ENCODE data around the gene IFT20. TPM values are rescaled to one million over a fixed set of nuclear protein-coding genes. Genes with fewer than 3 reads are reported as not detected.
A peak's percentile ranks its signal among the peaks of the same experiment; 100 is the strongest.

Gene IFT20
- total RNA-seq, 2 donors from 2014 or later: 30.9 to 31.5 TPM

DNA sequence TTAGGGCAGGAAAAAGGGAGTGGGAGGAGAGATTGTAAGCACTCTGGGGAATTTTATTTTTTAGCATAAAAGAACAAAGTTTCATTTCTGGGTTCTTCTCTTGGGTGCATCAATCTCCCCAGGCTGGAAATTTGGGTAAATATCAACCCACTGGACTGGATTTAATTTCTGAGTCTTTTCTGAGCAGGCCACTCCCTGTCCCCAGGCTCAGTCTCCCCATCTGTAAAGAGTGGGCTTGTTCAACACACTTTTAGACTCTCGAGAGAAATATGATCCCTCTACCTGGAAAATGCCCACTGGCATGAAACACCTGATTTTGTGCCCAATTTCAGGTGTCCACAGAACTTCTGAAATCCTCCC is 35.5 kb upstream of the IFT20 start:
- DNase-seq: no peak
- TF ChIP-seq, protein P1, sequence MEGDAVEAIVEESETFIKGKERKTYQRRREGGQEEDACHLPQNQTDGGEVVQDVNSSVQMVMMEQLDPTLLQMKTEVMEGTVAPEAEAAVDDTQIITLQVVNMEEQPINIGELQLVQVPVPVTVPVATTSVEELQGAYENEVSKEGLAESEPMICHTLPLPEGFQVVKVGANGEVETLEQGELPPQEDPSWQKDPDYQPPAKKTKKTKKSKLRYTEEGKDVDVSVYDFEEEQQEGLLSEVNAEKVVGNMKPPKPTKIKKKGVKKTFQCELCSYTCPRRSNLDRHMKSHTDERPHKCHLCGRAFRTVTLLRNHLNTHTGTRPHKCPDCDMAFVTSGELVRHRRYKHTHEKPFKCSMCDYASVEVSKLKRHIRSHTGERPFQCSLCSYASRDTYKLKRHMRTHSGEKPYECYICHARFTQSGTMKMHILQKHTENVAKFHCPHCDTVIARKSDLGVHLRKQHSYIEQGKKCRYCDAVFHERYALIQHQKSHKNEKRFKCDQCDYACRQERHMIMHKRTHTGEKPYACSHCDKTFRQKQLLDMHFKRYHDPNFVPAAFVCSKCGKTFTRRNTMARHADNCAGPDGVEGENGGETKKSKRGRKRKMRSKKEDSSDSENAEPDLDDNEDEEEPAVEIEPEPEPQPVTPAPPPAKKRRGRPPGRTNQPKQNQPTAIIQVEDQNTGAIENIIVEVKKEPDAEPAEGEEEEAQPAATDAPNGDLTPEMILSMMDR (IDR thresholded peaks at IDR 0.05): no peak
- no peaks in the 10 kb centered on the region for H3K36me3 ChIP-seq
- H3K9ac ChIP-seq (ENCODE audit: low read depth in 2 of 2, low read length in 2 of 2): no peak overlapping the region
- H3K27me3 ChIP-seq: peaks cover 16% of the 10 kb centered on the region
- H3K9me3 ChIP-seq: no peaks in the 10 kb centered on the region
- intact Hi-C loops (cut with DNase I): no loop called here
- H3K4me3 ChIP-seq: no peak overlapping the region
- peaks cover 4% of the 10 kb centered on the region for H3K4me1 ChIP-seq
- H3K27ac ChIP-seq: peak overlapping the region; percentile 23

DNA sequence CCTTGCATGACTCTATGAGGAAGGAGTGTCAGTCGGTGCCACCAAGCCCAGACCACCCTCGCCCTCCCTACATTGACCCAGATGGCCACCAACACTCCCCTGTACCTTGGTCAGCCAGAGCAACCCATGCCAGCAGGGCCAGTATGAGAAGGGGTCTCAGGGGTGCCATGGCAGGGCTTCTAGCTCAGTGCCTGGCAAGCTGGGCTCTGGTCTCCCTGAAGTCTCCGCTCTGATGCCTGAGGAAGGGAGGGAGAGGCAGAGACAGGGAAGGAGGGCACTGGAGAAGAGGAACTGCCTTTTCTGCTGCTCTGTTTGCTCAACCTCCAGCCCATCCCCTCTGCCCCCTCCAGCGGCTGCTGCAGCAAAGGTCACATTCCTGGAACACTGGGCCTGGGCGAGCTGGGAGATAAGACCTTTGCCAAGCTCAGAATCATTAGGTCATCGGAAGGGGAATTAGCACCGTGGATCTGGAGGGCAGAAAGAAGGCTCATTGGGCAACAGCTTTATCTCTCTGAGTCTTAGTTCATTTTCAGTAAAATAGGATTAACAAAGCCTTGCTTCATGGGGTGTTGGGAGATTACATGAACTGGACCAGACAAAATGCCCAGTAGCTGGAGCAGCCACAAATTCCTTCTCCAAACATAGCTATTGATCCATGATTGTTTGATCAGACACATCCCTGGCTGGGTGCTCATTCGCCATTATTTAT is 34.9 kb upstream of the IFT20 start, which contains the start of gene VTN:
TSS of gene VTN (minus strand) at position 273 of the 709 bp plus-strand sequence. CDS start at position 169, 104 bp downstream.
- intact Hi-C loops (cut with DNase I): no loop called here
- DNase-seq: no peak
- H3K36me3 ChIP-seq: no peaks in the 10 kb centered on the region
- H3K9me3 ChIP-seq: no peaks in the 10 kb centered on the region
- no peak within 1 kb of the TSS for H3K9ac ChIP-seq (ENCODE audit: low read depth in 2 of 2, low read length in 2 of 2)
- TF ChIP-seq, protein P1 (IDR thresholded peaks at IDR 0.05): no peak
- peaks cover 4% of the 10 kb centered on the region for H3K4me1 ChIP-seq
- peak within 1 kb of the TSS; percentile 23 for H3K27ac ChIP-seq
- H3K27me3 ChIP-seq: peaks cover 16% of the 10 kb centered on the region
- H3K4me3 ChIP-seq: no peak within 1 kb of the TSS

DNA sequence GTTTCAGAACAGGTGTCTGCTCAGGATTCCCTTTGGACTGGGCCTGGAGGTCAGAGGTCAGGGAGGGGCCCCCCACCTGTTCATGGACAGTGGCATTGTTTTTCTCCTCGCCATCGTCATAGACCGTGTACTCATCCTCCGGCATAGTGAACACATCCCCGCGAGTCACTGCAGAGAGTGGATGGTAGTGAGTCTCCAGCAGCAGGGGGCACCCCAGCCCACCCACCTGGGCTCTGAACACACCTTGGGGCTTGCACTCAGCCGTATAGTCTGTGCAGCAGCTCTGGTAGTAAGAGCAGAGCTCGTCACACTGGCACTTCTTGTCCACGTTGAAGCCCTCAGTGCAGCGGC is 34.4 kb upstream of the IFT20 start:
- TF ChIP-seq, protein P1 (IDR thresholded peaks at IDR 0.05): no peak
- intact Hi-C loops (cut with DNase I): no loop called here
- no peak overlapping the region for H3K27ac ChIP-seq

DNA sequence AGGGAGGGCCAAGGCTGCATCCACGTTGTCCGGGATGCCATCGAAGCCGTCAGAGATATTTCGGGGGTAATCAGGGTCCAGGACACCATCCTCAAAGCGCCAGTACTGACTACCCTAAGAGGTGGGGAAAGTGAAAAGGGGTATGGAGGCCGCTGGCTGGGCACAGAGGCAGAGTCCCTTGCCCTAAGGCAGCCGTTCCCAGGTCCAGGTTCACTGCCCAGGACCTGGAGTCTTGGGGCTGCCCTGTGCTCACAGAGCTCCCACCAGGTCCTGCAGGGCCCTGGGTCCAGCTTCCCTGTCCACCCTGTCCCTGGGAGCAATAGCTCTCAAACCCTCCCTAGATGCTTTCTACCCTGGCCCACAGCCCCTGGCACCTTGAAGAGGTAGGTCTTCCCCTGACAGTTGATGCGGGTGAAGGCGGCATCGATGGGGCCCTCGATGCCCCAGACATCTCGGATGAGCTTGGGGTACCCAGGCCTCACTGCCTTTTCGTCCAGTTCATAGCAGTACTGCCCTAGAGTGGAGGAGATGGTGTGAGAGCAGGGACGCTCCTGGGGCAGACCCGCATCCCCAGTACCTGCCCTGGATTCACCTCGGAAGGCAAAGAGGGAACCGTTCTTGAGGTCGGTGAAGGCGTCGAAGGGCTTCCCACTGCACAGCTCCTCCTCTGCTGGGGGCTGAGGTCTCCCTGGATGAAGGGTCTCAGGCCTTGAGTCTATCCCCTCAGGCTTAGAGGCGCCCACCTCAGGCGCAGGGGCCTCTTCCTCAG is 33.8 kb upstream of the IFT20 start:
- TF ChIP-seq, protein P1 (IDR thresholded peaks at IDR 0.05): no peak
- H3K9ac ChIP-seq (ENCODE audit: low read depth in 2 of 2, low read length in 2 of 2): no peak overlapping the region
- intact Hi-C loops (cut with DNase I): no loop called here

More for the DNA sequence above, 34.4 kb upstream of the IFT20 start:
- H3K4me3 ChIP-seq: no peak overlapping the region
- H3K27me3 ChIP-seq: peaks cover 16% of the 10 kb centered on the region
- no peaks in the 10 kb centered on the region for H3K36me3 ChIP-seq
- H3K4me1 ChIP-seq: peaks cover 4% of the 10 kb centered on the region
- no peak overlapping the region for H3K9ac ChIP-seq (ENCODE audit: low read depth in 2 of 2, low read length in 2 of 2)
- DNase-seq: no peak
- no peaks in the 10 kb centered on the region for H3K9me3 ChIP-seq

DNA sequence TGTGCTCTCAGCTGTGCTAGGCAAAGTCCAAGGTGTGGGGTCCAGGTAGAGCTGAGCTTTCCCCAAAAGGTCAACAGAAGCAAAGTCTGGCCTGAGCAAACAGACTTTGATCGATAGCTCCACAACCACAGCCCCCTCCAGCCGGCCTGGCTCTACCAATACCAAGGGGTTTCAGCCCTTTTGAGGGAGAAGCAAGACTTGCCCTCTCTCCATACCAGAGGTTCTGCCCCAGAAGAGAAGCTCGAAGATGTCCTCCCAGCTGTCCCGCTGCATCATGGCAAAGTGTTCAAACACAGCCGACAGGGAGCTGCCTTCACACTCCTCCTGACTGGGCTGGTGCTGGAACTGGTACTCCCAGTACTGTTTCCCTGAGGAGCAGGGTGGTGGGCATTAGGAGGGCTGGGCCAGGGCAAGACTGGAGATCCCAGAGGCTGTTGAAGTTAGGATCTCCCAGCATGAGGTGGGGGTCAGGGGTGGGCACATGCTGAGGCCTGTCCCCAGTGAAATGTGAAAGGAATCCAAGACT is 33.1 kb upstream of the IFT20 start:
- Histone ChIP-seq H3K27ac (no peak overlapping the region), H3K4me1 (peaks cover 4% of the 10 kb centered on the region), H3K27me3 (peaks cover 15% of the 10 kb centered on the region), H3K4me3 (no peak overlapping the region), H3K9ac (ENCODE audit: low read depth in 2 of 2, low read length in 2 of 2) (no peak overlapping the region), H3K9me3 (no peaks in the 10 kb centered on the region), H3K36me3 (no peaks in the 10 kb centered on the region)
- TF ChIP-seq, protein P1 (IDR thresholded peaks at IDR 0.05): no peak
- no peak for DNase-seq
- intact Hi-C loops (cut with DNase I): no loop called here

More for the DNA sequence above, 33.8 kb upstream of the IFT20 start:
- no peak overlapping the region for H3K27ac ChIP-seq
- DNase-seq: no peak
- H3K36me3 ChIP-seq: no peaks in the 10 kb centered on the region
- no peak overlapping the region for H3K4me3 ChIP-seq
- peaks cover 4% of the 10 kb centered on the region for H3K4me1 ChIP-seq
- H3K27me3 ChIP-seq: peaks cover 16% of the 10 kb centered on the region
- H3K9me3 ChIP-seq: no peaks in the 10 kb centered on the region

All from colonic mucosa (tissue), 4 donors.